ENCODE measurements around the gene KHDRBS2.

GRCh38 chr6:62324834-62325233 is 38.8 kb upstream of the KHDRBS2 start:
- TF ChIP-seq CTCF (IDR thresholded peaks at IDR 0.05): no peak
- no peak for TF ChIP-seq EP300 (IDR thresholded peaks at IDR 0.05; ENCODE audit: borderline replicate concordance in 1 of 2, low read depth in 1 of 2, low read length in 1 of 2)
- TF ChIP-seq MAX (IDR thresholded peaks at IDR 0.05; ENCODE audit: low read depth): no peak
- TF ChIP-seq RFX5 (IDR thresholded peaks at IDR 0.05; ENCODE audit: low read length): no peak
- TF ChIP-seq POLR2AphosphoS5 (IDR thresholded peaks at IDR 0.05; ENCODE audit: low read depth, low read length): no peak
- no peak for TF ChIP-seq PBX3 (IDR thresholded peaks at IDR 0.05)

Measured in SK-N-SH (cell line).